Fibroblast of skin of left quadriceps (primary cell): Measurements from ENCODE around the gene AKAP8.
"Not testable (repeated sequence)": the region's sequence is repeated elsewhere in the genome, so short reads cannot be mapped to it uniquely, and the experiment has no call there.

Experiments used
- DNase-seq, 2 experiments: peaks; one replicate each; pipeline ENCODE4 v3.0.0-alpha.2; 2013; ENCODE audit warnings: low read depth in 2 of 2

AKAP8 gene

DNA sequence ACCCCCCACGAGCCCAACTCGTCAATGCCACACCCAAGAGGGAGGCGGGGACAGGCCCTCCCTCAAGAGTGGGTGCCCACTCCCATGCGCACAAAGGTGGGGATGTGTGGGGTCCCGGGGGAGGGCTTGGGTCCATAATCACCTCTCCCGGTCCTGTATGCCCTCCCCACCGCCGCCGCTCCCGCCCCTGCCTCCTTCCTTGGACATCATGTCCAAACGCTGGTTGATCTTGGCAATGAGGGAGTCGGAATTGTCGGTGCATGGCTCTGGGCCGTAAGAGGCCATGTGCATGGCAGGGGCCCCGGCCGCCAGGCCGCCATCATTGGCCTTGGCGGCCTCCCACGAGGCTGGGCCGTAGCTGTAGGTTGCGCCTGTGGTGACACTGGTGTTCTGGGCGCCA is 5.9 kb downstream of the AKAP8 start:
- DNase-seq: no peak

DNA sequence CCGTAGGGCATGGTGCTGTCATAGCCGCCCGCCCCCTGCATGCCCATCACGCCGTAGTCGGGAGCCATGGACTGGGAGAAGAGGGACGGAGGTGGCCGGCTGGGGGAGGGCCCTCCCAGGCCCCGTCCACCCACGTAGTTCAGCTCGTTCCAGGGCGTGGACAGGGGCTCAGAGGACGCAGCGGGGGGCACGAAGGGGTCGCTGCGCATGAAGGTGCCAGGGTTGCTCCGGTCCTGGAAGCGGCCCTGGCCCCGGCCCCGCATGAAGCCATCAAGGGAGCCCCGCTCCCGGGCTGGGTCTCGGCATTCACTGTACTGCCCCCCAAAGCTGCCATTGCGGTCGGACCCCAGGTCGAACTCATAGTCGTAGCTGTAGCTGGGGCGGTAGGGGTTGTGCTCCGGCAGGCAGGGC is 6.7 kb downstream of the AKAP8 start:
- no peak for DNase-seq

DNA sequence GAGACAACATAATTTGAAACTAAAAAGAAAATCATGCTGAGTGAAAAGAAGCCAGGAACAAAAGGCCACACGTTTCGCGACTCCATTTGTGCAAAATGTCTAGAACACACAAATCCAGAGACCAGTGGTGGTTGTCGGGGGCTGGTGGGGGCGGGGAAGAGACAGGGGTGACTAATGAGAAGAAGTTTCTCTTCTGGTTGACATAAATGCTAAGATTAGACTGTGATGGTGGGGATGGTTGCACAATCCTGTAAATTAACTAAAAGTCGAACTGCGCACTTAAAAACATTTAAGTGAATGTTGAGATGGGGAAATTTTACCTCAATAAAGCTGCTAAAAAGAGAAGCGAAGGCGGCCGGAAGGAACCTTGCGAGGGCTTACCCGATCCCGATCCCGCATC is 7.1 kb downstream of the AKAP8 start:
- no peak for DNase-seq

DNA sequence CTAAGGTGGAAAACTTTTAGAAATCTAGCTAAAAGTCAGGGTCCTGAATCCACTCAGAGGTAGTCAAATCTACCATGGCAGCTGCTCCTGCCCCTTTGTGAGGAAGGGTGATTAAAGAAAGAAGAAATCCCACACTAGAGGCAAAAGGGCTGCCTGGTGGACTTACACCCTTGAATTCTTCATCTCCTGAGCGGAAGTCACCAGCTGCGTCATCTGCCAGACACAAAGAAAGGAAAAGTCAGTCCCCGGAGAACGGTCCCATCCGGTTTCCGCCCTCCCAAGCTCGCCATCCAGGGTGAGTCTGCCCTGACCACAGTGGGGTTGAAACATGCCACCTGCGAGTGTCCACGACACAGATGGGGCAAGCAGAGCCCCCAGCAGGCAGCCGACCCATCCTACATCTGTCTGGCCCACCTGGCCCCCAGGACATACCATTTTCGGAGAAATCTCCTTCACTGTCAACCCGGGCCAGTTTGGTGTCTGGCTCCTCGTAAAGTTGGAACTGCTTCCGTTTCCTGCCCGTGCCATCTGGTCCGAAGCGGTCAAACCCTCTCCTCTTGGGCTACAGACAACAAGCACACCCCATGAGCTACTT is 7.7 kb downstream of the AKAP8 start:
- DNase-seq: no peak

DNA sequence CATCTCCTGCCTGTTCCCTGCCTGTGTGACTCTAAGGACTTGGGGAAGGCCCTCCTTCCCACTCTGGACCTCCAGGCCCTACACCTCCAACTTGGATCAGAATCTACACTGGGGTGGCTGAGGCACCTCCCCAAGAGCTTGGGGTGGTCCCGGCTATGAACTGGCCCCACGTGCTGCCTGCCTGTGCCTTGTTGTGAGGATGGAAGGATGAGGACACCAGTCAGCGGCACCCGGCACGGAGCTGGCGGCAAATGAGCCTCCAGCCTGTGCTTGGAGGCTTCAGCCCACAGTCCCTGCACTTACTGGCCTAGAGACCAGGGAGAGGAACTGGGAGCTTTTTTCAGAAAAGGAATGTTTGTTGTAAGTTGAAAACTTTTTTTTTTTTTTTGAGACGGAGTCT is 8.5 kb downstream of the AKAP8 start:
- no peak for DNase-seq

DNA sequence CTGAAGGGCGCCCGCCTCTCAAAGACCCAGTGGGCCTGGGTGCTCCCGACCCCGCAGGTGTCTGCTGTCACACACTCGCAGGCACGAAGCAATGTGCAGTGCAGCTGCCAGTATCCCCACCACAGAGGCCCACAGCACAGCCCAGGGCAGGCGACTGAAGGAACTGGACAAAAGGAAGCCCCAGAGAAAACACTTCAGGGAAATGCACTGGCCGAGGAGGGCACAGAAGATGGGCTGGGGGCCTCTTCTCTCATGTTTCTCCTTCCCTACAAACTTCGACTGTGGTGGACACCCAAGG is 10.0 kb downstream of the AKAP8 start:
- DNase-seq: no peak

DNA sequence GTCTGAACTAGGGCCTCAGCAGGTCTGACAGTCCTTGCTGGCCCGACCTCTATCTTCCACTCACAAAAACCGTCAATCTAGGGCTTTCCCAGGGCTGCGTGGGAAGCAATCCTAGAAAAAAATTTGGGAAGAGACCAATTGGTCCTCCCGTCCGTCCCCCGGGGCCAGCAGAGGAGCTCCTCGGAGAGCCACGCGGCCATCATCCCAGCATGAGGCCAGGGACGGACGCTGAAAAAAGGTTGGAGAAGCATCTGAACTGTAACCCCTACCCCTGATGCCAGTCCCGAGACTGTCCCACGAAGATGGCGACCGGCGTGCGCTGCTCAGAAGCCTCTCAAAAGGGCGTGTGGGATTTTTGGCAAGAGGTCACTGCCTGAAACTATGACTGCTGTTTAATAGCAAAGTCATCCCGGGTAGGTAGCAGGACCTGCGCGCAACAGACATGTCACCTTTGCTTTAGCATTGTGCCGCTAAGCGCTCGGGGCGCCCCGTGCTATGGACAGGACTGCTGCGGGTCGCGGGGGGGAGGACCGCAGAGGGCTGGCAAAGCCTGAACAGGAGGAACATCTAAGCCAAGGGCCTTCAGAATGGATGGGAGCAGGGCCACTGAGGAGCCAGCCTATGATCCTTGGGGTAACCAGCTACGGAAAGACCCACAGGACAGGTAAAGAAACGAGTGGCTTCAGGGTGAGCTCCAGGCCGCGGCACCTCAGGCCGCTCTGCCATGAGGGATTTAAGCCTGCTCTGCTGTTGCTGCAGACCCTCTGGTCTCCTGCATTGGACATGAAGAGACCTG is 10.6 kb downstream of the AKAP8 start:
- no peak for DNase-seq

DNA sequence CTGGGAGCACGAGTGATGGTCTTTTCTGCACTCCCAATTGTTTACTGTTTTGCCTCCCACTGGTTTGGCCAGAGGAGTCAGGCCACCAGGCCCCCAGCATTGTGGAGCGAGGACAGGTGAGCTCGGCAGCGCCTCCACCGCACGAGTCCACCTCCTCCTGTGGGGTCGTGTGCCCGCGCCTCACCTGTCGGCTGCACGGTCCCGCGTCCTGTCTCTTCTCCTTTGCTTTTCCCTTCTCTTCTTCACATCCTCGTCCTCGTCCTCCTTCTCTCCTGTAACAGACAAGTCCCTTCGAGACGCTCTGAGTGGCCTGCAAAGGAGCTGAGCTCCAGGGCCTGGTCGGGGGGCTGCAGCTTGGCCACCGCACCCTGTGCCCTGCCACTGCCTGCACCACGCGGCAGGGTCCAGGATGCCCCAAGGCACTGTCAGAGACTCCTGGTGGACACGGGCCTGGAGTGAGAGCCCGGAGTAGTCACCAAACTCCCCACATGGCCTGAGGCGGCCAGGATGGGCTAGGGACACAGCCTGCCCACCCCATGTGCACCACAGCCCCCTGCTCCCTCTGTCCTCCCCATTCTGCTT is 11.4 kb downstream of the AKAP8 start:
- DNase-seq: no peak

DNA sequence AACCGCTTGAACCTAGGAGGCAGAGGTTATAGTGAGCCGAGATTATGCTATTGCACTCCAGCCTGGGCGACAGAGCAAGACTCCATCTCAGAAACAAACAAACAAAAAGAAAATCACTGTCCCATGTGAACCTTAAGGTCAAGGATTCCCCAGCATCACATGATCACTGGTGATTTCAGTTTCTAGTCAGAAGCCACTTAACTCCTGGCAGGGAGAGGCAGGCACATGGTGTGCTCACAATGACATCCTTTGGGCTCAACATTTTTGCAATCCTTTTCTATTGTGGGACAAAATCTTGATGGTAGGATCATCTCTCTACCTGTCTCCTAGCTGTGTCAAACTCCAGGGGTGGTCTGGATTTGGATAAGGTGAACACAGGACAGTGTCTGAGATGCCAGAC is 12.1 kb downstream of the AKAP8 start:
- DNase-seq: no peak

DNA sequence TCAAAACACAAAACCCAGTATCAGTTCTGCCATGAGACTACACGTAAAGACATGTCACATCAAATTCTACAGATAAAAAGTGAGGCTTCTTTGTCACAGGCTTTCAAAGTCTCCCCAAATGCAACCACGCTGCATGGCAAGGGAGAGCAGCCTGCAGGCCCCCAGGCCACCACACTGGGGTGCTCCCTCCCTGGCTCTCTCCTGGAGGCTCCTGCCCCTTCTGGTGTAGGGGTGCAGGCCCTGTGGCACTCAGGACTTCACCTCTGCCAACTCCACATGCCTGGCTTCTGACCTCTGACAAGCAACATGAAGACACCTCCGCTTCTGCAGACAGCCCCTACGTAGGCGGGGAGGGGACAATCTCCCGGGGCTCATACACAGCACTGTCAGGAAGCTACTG is 14.3 kb downstream of the AKAP8 start:
- no peak for DNase-seq

DNA sequence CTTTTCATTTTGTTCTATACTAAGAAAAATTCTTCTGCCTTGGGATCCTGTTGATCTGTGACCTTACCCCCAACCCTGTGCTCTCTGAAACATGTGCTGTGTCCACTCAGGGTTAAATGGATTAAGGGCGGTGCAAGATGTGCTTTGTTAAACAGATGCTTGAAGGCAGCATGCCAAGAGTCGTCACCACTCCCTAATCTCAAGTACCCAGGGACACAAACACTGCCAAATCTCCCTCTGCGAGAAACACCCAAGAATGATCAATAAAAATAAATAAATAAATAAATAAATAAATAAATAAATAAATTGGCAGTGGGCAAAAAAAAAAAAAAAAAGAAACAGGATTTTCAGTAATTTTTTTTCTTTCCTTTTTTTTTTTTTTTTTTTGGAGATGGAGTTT is 15.8 kb downstream of the AKAP8 start:
- DNase-seq: not testable (repeated sequence)

DNA sequence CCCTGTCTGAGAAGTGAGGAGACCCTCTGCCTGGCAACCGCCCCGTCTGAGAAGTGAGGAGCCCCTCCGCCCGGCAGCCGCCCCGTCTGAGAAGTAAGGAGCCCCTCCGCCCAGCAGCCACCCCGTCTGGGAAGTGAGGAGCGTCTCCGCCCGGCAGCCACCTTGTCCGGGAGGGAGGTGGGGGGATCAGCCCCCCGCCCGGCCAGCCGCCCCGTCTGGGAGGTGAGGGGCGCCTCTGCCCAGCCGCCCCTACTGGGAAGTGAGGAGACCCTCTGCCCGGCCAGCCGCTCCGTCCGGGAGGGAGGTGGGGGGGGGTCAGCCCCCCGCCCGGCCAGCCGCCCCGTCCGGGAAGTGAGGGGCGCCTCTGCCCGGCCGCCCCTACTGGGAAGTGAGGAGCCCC is 16.5 kb downstream of the AKAP8 start:
- DNase-seq: not testable (repeated sequence)

DNA sequence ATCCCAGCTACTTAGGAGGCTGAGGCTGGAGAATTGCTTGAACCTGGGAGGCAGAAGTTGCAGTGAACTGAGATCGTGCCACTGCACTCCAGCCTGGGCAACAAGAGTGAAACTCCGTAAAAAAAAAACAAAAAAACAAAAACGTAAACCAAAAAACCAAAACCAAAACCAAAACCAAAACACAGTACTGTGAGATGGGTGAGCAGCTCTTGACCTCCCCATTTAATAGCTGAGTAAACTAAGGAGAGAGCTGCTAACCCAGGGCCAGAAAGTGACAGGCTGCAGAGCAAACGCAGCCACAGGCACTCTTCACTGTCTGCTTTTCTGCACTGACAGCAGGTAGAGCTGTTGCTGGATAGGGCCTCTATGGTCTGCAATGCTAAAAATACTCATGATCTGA is 19.6 kb downstream of the AKAP8 start:
- not testable (repeated sequence) for DNase-seq

DNA sequence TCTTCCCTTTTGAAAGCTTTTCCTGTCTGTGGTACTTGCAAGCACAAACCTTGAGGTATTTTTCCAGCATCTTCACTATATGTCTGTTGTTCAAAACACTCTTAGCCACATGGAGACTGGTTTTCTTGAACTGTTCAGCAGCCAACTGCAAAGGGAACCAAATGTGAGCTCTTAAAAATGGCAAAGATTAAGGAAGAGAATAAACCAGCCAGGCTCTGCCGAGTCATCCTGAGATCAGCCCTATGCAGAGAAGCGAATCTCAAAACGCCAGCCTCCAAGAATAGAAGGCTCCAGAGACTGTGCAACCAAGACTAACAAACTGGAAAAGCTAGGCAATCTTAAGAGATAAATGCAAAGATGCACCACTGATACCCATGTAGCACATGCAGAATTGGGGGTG is 20.7 kb downstream of the AKAP8 start:
- DNase-seq: no peak

DNA sequence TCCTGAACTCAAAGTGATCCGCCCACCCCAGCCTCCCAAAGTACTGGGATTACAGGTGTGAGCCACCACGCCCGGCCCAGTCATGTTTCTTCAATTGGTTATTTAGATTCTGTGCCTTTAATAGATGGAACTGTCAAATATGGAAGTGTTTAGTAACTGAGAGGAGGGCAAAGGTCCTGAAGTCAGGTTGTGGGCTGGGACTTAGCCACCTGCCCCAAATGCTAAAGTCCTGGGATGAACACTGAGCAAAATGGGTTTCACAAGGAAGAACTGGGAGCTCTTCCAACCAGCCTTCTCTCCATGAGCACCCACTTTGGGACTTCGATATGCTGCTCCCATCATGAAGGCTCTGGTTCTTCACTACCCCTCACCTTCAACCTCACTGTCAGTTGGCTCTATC is 21.7 kb downstream of the AKAP8 start:
- no peak for DNase-seq

DNA sequence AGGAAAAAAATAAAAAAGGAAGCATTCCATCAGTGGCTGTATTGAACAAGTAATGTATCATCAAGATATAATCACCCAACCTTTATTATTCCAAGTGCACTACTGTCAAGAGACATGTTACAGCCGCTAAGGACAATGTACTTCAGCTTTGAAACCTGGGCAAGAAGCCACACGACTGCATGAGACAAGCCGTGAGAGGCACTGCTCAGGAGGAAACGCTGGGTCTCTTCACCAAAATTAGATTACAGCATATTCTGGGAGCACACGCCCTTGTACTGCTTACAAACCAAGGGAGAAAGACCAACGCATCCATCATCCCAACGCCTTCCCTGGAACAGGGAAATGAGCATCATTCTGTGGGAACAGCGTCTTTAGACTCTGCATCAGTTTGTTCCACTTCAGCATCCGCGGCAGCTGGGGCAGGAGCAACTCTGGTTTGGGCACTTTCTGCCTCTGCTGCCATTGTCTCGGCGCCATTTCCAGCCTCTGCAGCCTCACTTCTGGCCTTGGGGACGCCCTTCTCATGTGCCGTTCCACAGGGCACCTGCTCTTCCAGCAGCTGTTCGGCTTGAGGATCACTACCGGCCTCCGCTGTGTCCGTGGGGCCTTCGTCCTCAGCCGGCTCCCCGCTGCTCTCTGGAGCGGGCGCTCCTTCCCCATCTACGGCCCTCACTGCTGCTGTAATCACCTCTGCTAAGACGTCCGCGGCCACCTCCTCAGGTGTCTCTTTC is 24.9 kb downstream of the AKAP8 start:
- DNase-seq: no peak

DNA sequence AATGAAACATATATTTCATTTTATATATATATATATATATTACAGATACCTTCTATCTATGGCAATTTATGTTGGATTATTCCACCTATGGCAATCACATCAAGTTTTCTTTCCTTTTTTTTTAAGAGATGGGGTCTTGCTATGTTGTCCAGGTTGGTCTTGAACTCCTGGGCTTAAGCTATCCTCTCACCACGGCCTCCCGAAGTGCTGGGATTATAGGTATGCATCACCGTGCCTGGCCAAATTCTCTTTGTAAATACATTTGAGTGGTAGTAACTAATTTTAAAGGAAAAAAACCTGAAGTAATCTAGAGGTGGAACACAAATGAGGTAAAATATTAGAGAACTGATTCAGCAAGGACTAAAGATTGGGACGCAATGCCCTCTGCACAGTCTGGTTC is 25.7 kb downstream of the AKAP8 start:
- no peak for DNase-seq

DNA sequence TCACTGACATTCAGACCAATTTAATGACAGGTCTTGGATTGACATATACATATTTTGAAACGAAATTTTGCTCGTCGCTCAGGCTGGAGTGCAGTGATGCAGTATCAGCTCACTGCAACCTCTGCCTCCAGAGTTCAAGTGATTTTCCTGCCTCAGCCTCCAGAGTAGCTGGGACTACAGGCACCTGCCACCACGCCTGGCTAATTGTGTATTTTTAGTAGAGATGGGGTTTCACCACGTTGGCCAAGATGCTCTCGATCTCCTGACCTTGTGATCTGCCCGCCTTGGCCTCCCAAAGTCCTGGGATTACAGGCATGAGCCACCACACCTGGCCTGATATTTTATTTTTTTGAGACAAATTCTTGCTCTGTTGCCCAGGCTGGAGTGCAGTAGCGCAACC is 27.1 kb downstream of the AKAP8 start:
- DNase-seq: not testable (repeated sequence)

DNA sequence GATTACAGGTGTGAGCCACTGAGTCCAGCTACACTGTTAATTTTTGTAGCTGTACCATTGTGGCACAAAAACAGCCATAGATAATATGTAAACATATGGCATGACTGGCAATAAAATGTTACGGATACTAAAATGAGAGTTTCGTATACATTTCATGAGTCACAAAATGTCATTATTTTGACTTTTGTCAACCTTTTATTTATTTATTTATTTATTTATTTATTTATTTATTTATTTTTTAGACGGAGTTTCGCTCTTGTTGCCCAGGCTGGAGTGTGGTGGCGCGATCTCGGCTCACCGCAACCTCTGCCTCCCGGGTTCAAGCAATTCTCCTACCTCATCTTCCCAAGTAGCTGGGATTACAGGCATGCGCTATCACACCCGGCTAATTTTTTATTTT is 38.3 kb downstream of the AKAP8 start:
- not testable (repeated sequence) for DNase-seq

DNA sequence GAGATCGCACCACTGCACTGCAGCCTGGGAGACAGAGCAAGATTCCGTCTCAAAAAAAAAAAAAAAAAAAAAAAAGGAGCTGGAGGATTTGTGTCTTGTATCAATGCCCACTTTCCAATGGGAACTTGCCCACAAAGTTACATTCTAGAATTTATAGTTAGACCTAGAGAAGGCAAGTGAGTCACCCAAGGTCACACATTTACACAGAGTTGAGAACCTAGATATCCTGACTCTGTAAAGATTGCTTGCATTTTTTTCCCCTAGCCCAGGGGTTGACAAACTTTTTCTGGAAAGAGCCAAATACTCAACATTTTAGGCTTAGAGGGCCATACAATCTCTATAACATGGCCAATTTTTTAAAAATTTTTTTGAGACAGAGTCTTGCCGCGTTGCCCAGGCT is 39.5 kb downstream of the AKAP8 start:
- DNase-seq: no peak

DNA sequence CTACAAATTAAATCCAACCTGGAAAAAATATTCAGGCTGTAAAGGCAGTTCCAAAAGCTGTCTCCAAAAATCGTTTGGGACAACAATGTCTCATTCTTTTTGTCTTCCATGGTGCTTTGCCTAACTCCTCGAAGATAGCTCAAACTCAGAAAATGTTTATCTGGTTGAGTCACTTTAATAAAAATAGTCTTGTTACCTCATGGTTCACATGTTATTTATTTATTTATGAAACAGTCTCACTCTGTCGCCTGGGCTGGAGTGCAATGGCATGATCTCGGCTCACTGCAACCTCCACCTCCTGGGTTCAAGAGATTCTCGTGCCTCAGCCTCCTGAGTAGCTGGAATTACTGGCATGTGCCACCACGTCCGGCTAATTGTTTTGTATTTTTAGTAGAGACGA is 42.4 kb downstream of the AKAP8 start:
- DNase-seq: no peak

DNA sequence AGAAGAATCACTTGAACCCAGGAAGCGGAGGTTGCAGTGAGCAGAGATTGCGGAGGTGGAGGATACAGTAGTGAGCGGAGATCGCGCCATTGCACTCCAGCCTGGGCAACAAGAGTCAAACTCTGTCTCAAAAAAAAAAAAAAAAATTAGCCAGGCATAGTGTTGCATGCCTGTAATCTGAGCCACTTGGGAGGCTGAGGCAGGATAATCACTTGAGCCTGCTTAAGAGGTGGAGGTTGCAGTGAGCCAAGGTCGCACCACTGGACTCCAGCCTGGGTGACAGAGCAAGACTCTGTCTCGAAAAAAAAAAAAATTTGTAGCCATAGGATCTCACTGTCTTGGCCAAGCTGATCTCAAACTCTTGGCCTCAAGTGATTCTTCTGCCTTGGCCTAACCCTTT is 43.6 kb downstream of the AKAP8 start:
- DNase-seq: not testable (repeated sequence)
